GM18858 (cell line): ENCODE data around the gene PFN3.

ENCODE experiments used
- ATAC-seq: cut with Tn5 transposase; IDR thresholded peaks from one replicate; pipeline ENCODE4 v1.9.1; 2021; ENCODE audit not compliant: unreplicated experiment

Gene PFN3, protein sequence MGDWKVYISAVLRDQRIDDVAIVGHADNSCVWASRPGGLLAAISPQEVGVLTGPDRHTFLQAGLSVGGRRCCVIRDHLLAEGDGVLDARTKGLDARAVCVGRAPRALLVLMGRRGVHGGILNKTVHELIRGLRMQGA

DNA sequence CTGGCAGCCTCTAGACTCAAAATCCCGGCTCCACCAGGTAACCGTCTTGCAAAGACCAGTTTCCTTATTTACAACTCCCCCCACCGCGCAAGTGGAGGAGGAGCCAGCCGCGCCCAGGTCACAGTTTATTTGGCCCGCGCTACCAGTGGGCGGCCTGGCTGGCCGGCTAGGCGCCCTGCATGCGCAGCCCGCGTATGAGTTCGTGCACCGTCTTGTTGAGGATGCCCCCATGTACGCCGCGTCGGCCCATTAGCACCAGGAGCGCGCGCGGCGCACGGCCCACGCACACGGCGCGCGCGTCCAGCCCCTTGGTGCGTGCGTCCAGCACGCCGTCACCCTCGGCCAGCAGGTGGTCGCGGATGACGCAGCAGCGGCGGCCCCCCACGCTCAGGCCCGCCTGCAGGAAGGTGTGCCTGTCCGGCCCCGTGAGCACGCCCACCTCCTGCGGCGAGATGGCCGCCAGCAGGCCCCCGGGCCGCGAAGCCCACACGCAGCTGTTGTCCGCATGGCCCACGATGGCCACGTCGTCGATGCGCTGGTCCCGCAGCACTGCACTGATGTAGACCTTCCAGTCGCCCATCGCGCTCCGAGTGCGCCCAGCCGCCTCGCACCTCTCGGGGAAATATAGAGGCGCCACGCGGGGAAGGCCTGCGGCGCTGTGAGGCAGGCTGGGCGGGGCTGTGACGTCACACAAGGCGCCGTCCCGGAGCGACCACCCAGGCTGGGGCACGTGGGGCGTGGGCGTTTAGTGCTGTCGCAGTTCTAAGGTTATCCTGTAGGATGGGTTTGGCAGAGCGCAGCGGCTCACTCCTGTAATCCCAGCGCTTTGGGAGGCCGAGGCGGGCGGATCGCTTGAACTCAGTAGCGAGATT lies at the start of gene PFN3:
Gene PFN3, minus strand, starts transcription at position 665 of the 872 bp plus-strand sequence. Its CDS starts 85 bp downstream, at position 580.
- no peak for ATAC-seq

DNA sequence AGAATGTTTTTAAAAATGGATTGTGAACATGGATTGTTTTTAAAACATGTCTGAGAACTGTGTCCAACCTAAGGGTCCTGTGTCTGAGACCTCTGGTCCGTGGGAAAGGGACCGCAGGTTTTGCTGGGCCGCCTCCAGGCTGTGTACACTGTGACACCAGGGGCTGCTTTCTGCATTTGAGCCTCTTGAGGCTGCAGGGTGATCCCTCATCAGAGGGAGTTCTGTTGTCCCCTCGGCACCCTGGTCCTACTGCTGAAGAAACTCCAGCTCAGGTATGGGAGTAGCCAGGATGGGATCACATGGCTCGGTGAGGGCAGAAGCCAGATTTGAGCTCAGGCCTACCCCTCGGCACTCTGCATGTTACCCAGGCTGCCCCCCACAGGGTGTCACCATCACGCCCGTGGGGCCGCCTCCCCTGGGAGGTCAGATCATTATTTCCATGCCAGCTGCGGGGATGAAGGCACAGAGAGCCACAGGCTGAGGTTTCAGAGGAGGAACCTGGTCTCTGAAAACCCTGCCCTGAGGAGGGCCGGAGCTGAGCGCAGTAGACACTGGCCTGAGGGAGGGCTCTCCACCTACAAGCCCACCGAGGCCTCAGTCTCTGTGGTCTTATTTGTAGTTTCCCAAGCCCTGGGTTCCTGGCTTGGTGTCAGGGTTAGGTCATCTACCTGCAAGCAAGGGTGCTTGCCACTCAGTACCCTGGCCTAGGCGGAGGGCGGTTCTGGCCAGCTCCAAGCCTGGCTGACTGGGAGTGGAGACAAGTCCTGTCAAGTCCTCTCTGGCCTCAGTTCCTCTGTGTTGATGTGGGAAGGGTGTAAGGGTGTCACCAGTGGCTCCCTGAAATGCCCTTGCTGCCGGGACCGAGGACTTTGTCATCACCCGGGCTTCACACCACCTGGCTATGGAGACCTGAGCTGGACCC lies 48.9 kb upstream of the PFN3 start:
- no peak for ATAC-seq

- ATAC-seq = no peak
Measured at GRCh38 chr5:177448244-177448950, 47.9 kb upstream of the PFN3 start.

- ATAC-seq = no peak
Measured at GRCh38 chr5:177447611-177448243, 47.3 kb upstream of the PFN3 start.

- peak; percentile 17 for ATAC-seq
Measured at GRCh38 chr5:177447066-177447610, 46.7 kb upstream of the PFN3 start.

DNA sequence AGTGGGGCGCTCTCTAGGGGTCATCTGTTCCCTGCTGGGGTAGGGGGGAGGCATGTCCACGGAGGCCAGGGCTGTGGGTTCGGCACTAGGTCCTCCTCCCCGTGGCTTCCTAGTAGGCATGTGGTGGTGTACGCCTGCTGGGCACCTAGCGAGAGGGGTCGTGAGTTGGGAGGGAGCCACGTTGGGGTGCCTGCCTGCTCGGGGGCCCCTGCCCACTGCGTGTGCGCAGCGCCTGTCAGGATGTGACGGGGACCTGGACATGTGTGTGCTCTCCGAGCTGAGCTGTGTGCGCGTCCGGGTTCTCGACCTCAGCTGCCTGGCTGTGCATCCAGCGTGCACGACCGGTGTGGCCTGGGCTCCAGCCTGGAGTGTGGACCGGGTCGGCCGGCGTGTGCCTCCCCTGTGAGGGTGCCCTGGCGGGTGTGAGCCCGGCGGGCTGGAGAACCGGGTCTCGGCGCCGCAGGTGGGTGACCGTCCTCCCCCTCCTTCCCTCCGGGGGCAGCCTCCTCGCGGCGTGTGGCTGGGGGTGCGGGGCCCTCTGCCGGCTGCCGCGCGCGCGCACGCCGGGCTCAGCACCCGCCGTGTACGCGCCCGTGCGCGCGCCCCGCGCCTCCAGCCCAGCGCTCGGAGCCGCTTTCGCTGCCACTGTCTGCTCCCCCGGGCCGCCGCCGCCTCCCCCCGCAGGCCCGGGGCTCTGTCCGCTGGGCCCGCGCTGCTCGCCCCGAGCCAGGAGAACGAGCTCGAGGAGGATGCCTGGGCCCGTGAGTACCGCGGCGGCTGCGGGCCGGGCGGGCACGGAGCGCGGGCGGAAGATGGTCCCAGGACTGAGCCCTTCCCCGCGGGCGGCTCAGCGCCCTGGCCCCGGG lies 46.0 kb upstream of the PFN3 start, which contains the start of gene PRR7:
Gene PRR7, plus strand, starts transcription at position 615 of the 866 bp plus-strand sequence. CDS start 8,254 bp downstream, outside the sequence.
- ATAC-seq = peak; percentile 40

DNA sequence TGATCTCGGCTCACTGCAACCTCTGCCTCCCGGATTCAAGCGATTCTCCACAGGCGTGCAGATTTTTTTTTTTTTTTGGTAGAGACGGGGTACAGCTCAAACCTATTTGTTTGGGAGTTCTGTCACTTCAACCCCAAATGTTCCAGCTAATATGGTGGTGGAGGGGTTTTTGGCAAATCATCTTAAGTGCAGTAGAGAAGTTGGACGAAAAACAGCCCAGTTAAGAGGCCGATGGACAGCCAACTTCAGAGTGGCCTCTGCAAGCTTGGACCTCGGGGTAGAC lies 45.4 kb upstream of the PFN3 start:
- ATAC-seq = no peak

DNA sequence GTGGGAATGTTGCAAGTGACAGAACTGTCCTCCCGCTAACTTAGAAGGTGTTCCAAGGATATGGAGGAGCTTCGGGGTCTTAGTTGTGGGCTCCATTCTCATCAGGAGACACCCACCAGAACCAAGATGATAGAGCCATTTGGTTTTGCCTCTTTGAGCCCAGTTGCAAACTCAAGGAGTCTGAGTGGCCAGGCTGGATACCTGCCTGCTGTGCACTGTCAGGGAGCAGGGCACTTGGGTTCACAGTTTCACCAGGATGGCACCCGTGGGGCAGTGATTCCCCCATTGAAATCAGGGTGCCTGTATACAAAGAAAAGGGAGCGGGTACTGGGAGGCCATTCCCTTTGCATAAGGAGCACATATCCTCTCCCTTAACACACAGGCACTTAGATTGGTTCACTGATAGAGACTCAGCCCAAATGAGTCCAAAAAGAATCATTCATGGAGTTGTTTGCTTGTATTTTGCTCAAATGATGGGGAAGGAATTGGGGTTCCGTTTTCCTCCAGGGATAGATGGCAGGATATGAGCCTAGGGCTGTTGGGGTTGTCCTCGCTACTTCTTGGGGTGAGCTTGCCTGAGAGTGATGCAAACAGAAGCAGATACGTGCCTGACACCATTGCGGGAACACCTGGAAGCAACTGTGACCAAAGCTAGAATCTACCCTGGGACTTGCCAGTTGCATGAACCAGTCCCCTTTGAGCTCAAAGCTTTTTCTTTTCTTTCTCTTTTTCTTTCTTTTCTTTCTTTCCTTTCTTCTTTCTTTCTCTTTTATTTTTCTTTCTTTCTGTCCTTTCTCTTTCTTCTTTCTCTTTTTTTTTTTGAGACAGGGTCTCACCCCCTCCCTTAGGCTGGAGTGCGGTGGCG lies 44.8 kb upstream of the PFN3 start:
- ATAC-seq = no peak

GRCh38 chr5:177444106-177445051 lies 43.9 kb upstream of the PFN3 start:
- no peak for ATAC-seq

GRCh38 chr5:177443144-177443983 lies 42.9 kb upstream of the PFN3 start:
- ATAC-seq = no peak

DNA sequence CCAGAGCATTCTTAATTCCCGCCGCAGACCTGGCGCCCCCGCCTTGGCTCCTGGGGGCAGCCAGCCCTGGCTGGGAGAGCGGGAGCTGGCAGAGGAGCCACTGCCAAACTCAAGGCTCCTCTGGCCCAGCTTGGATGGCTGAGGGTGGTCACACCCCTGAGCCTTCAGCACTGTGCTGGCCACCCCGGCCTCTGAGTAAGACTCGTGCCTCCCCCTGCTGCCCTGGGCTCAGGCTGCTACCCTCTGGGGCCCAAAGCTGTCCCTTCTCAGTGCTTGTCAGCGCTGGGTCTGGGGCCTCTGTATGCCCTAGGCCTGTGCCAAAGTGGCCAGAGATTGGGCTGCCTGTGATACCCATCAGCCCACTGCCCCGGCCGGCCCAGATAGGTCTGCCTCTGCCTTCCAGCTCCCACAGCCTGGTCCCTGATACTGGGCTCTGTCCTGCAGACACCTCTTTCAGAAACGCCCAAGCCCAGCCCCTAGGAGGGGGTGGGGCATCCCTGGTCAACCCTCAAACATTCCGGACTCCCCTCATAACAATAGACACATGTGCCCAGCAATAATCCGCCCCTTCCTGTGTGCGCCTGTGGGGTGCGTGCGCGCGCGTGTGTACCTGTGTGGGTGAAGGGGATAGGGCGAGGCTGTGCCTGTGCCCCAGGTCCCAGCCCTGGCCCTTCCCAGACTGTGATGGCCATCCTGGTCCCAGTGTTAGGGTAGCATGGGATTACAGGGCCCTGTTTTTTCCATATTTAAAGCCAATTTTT lies 41.8 kb upstream of the PFN3 start:
- no peak for ATAC-seq

GRCh38 chr5:177440990-177441780 lies 40.7 kb upstream of the PFN3 start:
- ATAC-seq = no peak

DNA sequence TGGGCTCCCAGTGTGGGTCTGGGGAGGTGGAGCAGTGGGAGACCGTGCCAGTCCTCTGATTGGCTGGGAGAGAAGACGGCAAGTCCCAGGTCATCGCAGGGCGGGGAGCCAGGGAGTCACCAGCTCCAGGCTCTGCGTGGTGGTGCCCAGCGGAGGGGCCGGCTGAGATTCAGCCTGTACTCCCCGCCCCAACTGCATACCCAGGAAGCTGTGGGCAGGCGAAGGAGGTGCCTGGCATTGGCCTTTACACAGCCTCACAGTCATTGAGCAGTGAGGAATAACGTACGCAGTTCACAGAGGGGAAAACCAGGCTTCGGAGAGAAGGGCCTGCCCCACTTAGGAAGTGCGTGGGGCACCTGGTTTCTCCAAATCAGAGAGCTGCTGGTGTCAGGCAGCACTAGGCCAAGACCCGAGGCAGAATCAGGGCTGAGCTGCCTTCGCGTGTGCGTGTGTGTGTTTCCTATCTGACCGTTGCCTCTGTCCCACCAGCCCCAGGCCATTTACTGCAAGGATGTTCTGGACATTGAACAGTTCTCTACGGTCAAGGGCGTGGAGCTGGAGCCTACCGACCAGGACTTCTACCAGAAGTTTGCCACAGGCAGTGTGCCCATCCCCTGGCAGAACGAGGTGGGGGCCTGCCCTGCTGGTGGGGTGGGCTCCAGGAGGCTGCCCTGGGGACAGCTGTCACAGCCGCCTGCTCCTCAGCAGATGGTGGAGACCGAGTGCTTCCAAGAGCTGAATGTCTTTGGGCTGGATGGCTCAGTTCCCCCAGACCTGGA lies 39.9 kb upstream of the PFN3 start:
- ATAC-seq = no peak

GRCh38 chr5:177439518-177440053 lies 39.1 kb upstream of the PFN3 start:
- no peak for ATAC-seq
